ENCODE data around the gene DNAJC30.
A peak's percentile ranks its signal among the peaks of the same experiment; 100 is the strongest.
"Not testable (repeated sequence)": the region's sequence is repeated elsewhere in the genome, so short reads cannot be mapped to it uniquely, and the experiment has no call there.

Gene DNAJC30

DNA sequence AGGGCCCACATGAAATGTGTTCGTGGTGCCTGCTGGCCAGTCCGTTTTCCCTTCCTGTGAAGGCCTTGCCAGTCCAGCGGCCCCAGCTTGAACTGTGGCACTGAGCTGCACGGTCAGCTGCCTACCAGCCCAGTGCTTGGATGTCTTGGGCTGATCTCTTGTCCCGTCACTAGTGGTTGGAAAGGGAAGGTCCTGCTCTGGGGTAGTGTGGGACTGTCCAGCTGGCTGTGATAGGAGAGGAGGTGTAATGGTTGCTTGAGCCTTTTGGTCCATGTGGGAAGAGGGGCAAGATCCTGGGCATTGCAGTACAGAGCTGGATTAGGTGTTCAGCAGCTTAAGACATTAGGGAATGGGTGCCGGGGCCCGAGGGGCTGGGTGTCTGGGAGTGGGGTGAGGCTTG lies 15.2 kb upstream of the DNAJC30 start:
- Histone ChIP-seq H3K27ac (ENCODE audit: low read depth, low read length) (no peak overlapping the region), H3K9ac (ENCODE audit: low read length) (no peak overlapping the region), H3K4me1 (ENCODE audit: control insufficient read depth, insufficient read depth, low read length) (no peaks in the 10 kb centered on the region), H3K36me3 (ENCODE audit: control insufficient read depth, insufficient read depth, low read length) (peaks cover 49% of the 10 kb centered on the region), H3K27me3 (ENCODE audit: control insufficient read depth, insufficient read depth, low read length) (no peaks in the 10 kb centered on the region), H3K4me3 (ENCODE audit: low read length) (no peak overlapping the region)

GRCh38 chr7:73696372-73696771 lies 13.1 kb upstream of the DNAJC30 start:
- H3K27ac ChIP-seq (ENCODE audit: low read depth, low read length) = no peak overlapping the region
- H3K36me3 ChIP-seq (ENCODE audit: control insufficient read depth, insufficient read depth, low read length) = peaks cover 66% of the 10 kb centered on the region
- H3K4me3 ChIP-seq (ENCODE audit: low read length) = no peak overlapping the region
- H3K9ac ChIP-seq (ENCODE audit: low read length) = no peak overlapping the region
- H3K4me1 ChIP-seq (ENCODE audit: control insufficient read depth, insufficient read depth, low read length) = no peaks in the 10 kb centered on the region
- no peaks in the 10 kb centered on the region for H3K27me3 ChIP-seq (ENCODE audit: control insufficient read depth, insufficient read depth, low read length)

GRCh38 chr7:73690646-73691045 lies 7.4 kb upstream of the DNAJC30 start:
- H3K4me1 ChIP-seq (ENCODE audit: control insufficient read depth, insufficient read depth, low read length) = no peaks in the 10 kb centered on the region
- H3K36me3 ChIP-seq (ENCODE audit: control insufficient read depth, insufficient read depth, low read length) = peaks cover 37% of the 10 kb centered on the region
- H3K27ac ChIP-seq (ENCODE audit: low read depth, low read length) = no peak overlapping the region
- no peaks in the 10 kb centered on the region for H3K27me3 ChIP-seq (ENCODE audit: control insufficient read depth, insufficient read depth, low read length)
- H3K9ac ChIP-seq (ENCODE audit: low read length) = no peak overlapping the region
- no peak overlapping the region for H3K4me3 ChIP-seq (ENCODE audit: low read length)

DNA sequence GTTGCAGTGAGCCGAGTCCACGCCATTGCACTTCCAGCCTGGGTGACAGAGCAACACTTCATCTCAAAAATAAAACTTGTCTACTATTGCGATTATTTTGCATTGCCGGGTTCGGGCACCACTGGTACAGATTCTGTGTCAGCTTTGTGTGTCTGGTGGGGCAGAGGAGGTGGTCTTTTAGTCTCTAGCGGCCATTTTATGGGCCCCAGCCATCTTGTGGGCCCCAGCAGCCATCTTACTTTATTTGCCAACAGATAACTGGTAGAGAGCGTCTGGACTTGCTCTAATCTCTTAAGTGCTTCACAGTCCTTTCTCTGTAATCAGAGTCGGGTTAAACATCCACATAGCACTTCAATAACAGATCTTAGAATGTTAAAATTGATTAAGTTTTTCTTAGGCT lies 5.0 kb upstream of the DNAJC30 start:
- H3K36me3 ChIP-seq (ENCODE audit: control insufficient read depth, insufficient read depth, low read length) = peaks cover 20% of the 10 kb centered on the region
- H3K9ac ChIP-seq (ENCODE audit: low read length) = no peak overlapping the region
- H3K27ac ChIP-seq (ENCODE audit: low read depth, low read length) = no peak overlapping the region
- H3K27me3 ChIP-seq (ENCODE audit: control insufficient read depth, insufficient read depth, low read length) = no peaks in the 10 kb centered on the region
- H3K4me3 ChIP-seq (ENCODE audit: low read length) = no peak overlapping the region
- peaks cover 5% of the 10 kb centered on the region for H3K4me1 ChIP-seq (ENCODE audit: control insufficient read depth, insufficient read depth, low read length)

DNA sequence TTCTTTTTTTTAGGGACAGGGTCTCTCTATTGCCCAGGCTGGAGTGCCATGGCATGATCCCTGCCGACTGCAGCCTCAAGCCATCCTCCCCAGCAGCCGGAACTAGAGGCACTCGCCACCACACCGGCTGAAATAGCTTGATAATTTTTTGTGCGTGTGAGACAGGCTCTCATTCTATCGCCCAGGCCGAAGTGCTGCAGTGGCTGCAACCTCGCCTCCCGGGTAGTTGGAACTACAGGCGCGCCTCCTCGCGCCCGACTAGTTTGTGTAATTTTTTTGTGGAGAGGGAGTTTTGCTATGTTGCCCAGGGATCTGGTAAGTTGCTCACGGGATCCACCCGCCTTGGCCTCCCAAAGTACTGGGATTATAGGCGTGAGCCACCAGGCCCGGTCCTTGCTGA lies 2.1 kb upstream of the DNAJC30 start:
- Histone ChIP-seq H3K27me3 (ENCODE audit: control insufficient read depth, insufficient read depth, low read length) (no peaks in the 10 kb centered on the region), H3K36me3 (ENCODE audit: control insufficient read depth, insufficient read depth, low read length) (no peaks in the 10 kb centered on the region), H3K4me1 (ENCODE audit: control insufficient read depth, insufficient read depth, low read length) (peaks cover 18% of the 10 kb centered on the region), H3K27ac (ENCODE audit: low read depth, low read length) (no peak overlapping the region), H3K4me3 (ENCODE audit: low read length) (no peak overlapping the region), H3K9ac (ENCODE audit: low read length) (no peak overlapping the region)

- peaks cover 18% of the 10 kb centered on the region for H3K4me1 ChIP-seq (ENCODE audit: control insufficient read depth, insufficient read depth, low read length)
- peak overlapping the region; percentile 69 for H3K27ac ChIP-seq (ENCODE audit: low read depth, low read length)
- no peaks in the 10 kb centered on the region for H3K27me3 ChIP-seq (ENCODE audit: control insufficient read depth, insufficient read depth, low read length)
- peaks cover 7% of the 10 kb centered on the region for H3K36me3 ChIP-seq (ENCODE audit: control insufficient read depth, insufficient read depth, low read length)
- peak overlapping the region; percentile 71 for H3K9ac ChIP-seq (ENCODE audit: low read length)
- peak overlapping the region; percentile 90 for H3K4me3 ChIP-seq (ENCODE audit: low read length)
Observed at GRCh38 chr7:73683788-73684693, 788 bp upstream of the DNAJC30 start.

DNA sequence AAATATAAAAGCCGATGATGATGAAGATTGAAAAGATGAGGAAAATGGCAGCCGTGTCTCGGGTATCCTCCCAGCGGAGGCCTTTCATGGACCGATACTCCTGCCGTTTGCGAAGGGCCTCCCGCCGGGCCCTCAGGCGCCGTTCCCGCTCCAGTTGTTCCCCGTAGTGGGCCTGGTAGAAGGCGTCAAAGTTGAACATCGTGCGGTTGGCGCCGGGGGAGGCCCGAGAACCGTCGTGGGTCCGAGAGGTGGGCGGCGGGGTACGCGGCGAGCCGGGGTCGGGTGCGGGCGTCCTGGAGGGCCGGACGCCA lies 553 bp downstream of the DNAJC30 start:
- H3K4me3 ChIP-seq (ENCODE audit: low read length) = peak overlapping the region; percentile 88
- H3K27me3 ChIP-seq (ENCODE audit: control insufficient read depth, insufficient read depth, low read length) = no peaks in the 10 kb centered on the region
- peak overlapping the region; percentile 90 for H3K9ac ChIP-seq (ENCODE audit: low read length)
- peak overlapping the region; percentile 79 for H3K27ac ChIP-seq (ENCODE audit: low read depth, low read length)
- peaks cover 10% of the 10 kb centered on the region for H3K36me3 ChIP-seq (ENCODE audit: control insufficient read depth, insufficient read depth, low read length)
- H3K4me1 ChIP-seq (ENCODE audit: control insufficient read depth, insufficient read depth, low read length) = peaks cover 18% of the 10 kb centered on the region

DNA sequence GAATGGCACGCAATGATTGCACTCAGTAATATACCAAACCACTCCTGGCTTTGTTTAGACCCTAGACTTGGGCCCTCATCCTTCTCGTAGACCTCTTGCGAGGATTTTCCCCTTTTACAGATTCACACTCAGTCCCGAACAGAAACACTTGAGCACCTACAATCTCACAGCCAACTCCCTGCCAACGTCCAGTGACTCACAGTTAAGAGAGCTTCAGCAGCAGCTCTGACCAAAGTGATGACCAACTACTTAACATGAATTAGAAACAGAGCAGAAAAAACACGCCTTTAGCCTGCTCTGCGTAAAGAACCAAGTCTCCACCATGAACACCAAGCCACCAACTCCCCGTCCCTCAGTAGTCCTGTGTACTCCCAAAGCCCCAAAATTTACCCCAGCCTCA lies 2.2 kb downstream of the DNAJC30 start:
- Histone ChIP-seq H3K36me3 (ENCODE audit: control insufficient read depth, insufficient read depth, low read length) (peaks cover 10% of the 10 kb centered on the region), H3K27me3 (ENCODE audit: control insufficient read depth, insufficient read depth, low read length) (no peaks in the 10 kb centered on the region), H3K9ac (ENCODE audit: low read length) (no peak overlapping the region), H3K4me3 (ENCODE audit: low read length) (no peak overlapping the region), H3K4me1 (ENCODE audit: control insufficient read depth, insufficient read depth, low read length) (peaks cover 18% of the 10 kb centered on the region), H3K27ac (ENCODE audit: low read depth, low read length) (no peak overlapping the region)

DNA sequence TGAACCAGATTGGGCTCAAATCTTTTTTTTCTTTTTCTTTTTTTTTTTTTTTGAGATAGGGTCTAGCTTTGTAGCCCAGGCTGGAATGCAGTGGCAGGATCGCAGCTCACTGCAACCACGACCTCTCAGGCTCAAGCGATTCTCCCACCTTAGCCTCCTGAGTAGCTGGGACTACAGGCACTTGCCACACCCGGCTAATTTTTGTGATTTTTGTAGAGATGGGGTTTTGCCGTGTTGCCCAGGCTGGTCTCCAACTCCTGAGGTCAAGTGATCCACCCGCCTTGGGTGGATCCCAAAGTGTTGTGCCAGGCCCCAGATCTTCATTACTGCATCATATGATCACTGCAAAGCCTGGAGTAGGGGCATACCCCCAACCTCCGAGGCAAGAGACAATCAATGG lies 2.8 kb downstream of the DNAJC30 start:
- no peaks in the 10 kb centered on the region for H3K27me3 ChIP-seq (ENCODE audit: control insufficient read depth, insufficient read depth, low read length)
- no peak overlapping the region for H3K4me3 ChIP-seq (ENCODE audit: low read length)
- H3K9ac ChIP-seq (ENCODE audit: low read length) = no peak overlapping the region
- H3K36me3 ChIP-seq (ENCODE audit: control insufficient read depth, insufficient read depth, low read length) = peaks cover 10% of the 10 kb centered on the region
- H3K27ac ChIP-seq (ENCODE audit: low read depth, low read length) = no peak overlapping the region
- peaks cover 18% of the 10 kb centered on the region for H3K4me1 ChIP-seq (ENCODE audit: control insufficient read depth, insufficient read depth, low read length)

DNA sequence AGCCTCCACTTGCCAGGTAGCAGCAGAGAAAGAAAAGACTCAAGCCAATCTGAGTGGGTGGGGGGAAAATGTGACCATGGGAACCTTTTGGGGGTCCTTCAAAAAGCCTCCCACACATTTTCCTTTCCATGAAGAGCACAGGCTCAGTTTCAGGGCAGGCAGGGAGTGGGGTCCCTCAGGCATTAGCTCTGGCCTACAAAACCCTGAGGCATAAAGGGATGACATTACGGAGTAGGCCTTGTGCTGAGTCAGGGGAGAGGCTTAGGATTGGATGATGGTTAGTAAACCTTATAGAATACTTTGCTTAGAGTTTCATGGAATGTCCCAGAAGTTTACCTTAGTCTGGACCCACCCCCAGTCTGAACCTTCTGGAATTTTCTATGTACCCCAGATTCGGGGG lies 3.5 kb downstream of the DNAJC30 start:
- Histone ChIP-seq H3K27ac (ENCODE audit: low read depth, low read length) (no peak overlapping the region), H3K27me3 (ENCODE audit: control insufficient read depth, insufficient read depth, low read length) (no peaks in the 10 kb centered on the region), H3K4me3 (ENCODE audit: low read length) (no peak overlapping the region), H3K9ac (ENCODE audit: low read length) (no peak overlapping the region), H3K4me1 (ENCODE audit: control insufficient read depth, insufficient read depth, low read length) (peaks cover 18% of the 10 kb centered on the region), H3K36me3 (ENCODE audit: control insufficient read depth, insufficient read depth, low read length) (peaks cover 10% of the 10 kb centered on the region)

DNA sequence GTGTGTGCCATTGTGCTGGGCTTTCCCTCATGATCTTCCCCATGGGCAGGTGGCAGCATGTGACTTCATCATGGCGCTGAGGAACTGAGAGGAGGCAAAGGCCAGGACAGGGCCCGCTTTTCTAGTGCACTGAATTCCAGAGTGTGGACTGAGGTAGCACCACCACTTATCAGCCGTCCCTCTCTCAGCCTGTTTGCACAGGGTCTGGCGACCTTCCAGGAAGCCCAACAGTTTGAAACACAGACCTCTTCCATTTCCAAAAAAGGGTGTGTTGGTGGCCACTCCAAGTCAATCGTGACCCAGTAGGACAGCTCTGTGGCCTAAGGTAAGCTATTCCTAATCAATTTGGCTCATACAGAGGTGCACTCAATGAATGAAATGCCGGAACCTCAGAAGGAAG lies 4.4 kb downstream of the DNAJC30 start:
- no peak overlapping the region for H3K9ac ChIP-seq (ENCODE audit: low read length)
- peaks cover 14% of the 10 kb centered on the region for H3K4me1 ChIP-seq (ENCODE audit: control insufficient read depth, insufficient read depth, low read length)
- no peak overlapping the region for H3K27ac ChIP-seq (ENCODE audit: low read depth, low read length)

DNA sequence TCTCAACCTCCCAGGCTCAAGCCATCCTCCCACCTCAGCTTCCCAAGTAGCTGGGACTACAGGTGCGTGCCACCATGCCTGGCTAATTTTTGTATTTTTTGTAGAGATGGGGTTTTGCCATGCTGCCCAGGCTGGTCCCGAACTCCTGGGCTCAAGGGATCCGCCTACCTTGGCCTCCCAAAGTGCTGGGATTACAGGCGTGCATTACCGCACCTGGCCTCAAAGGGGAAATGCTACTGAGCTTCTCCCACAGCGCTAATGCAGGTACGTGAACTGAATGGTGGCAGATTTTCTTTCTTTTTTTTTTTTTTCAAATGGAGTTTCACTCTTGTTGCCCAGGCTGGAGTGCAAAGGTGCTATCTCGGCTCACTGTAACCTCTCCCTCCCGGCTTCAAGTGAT lies 7.2 kb downstream of the DNAJC30 start:
- not testable (repeated sequence) for H3K4me3 ChIP-seq (ENCODE audit: low read length); H3K27ac ChIP-seq (ENCODE audit: low read depth, low read length); H3K9ac ChIP-seq (ENCODE audit: low read length); H3K36me3 ChIP-seq (ENCODE audit: control insufficient read depth, insufficient read depth, low read length); H3K27me3 ChIP-seq (ENCODE audit: control insufficient read depth, insufficient read depth, low read length); H3K4me1 ChIP-seq (ENCODE audit: control insufficient read depth, insufficient read depth, low read length)

More for the DNA sequence above, 4.4 kb downstream of the DNAJC30 start:
- Histone ChIP-seq H3K36me3 (ENCODE audit: control insufficient read depth, insufficient read depth, low read length) (peaks cover 10% of the 10 kb centered on the region), H3K4me3 (ENCODE audit: low read length) (no peak overlapping the region), H3K27me3 (ENCODE audit: control insufficient read depth, insufficient read depth, low read length) (no peaks in the 10 kb centered on the region)

GRCh38 chr7:73674468-73675124 lies 8.7 kb downstream of the DNAJC30 start:
- no peak overlapping the region for H3K9ac ChIP-seq (ENCODE audit: low read length)
- no peaks in the 10 kb centered on the region for H3K4me1 ChIP-seq (ENCODE audit: control insufficient read depth, insufficient read depth, low read length)
- no peak overlapping the region for H3K27ac ChIP-seq (ENCODE audit: low read depth, low read length)
- peaks cover 8% of the 10 kb centered on the region for H3K36me3 ChIP-seq (ENCODE audit: control insufficient read depth, insufficient read depth, low read length)
- H3K4me3 ChIP-seq (ENCODE audit: low read length) = no peak overlapping the region
- no peaks in the 10 kb centered on the region for H3K27me3 ChIP-seq (ENCODE audit: control insufficient read depth, insufficient read depth, low read length)

Data from rectal smooth muscle tissue (tissue), 1 donor.